ENCODE data around the gene TMEM52. TPM values are rescaled to one million over a fixed set of nuclear protein-coding genes. Genes with fewer than 3 reads are reported as not detected.

TMEM52 gene
- total RNA-seq, 1 experiment from 2014 or later: 9.6 TPM

DNA sequence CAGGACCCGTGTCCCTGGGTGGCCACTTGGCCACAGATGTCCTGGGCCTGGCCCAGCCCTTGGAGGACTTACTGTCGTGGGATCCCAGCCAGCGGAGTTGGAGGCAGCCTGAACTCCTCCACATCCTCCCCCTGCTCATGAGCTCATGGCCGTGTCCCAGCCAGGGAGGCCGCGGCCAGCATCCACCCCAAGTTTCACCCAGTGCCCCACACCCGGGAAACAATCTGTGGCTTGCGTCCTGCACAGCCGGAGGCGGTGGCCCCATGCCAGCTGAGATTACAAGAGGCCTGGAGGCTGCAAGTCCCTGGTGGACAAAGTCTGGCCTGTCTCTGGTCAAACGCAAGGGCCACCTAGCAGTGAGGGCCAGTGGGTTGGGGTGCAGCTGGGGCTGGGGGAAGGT lies 27.5 kb upstream of the TMEM52 start:
- H2AFZ ChIP-seq (ENCODE audit: low read length): no peak overlapping the region
- H3K9me3 ChIP-seq (ENCODE audit: control insufficient read depth, low read depth, low read length): no peaks in the 10 kb centered on the region
- no peak overlapping the region for H3T11ph ChIP-seq (ENCODE audit: low read length)
- no peak overlapping the region for H3K27ac ChIP-seq (ENCODE audit: insufficient read length, low read depth, low read length)
- no peak overlapping the region for H3K4me2 ChIP-seq (ENCODE audit: insufficient read depth, insufficient read length, low read length)
- no peak overlapping the region for H4K91ac ChIP-seq (ENCODE audit: insufficient read length, low read depth, low read length)
- H3K56ac ChIP-seq (ENCODE audit: insufficient read length, low read depth, low read length): no peak overlapping the region
- no peaks in the 10 kb centered on the region for H3K23me2 ChIP-seq (ENCODE audit: insufficient read length, low read depth, low read length, poor library complexity, severe bottlenecking)
- no peaks in the 10 kb centered on the region for H3K4me1 ChIP-seq (ENCODE audit: insufficient read depth, low read length)
- no peak for TF ChIP-seq CTCF (conservative IDR thresholded peaks at IDR 0.05)
- no peak overlapping the region for H2BK15ac ChIP-seq (ENCODE audit: low read depth, low read length)
- no peak overlapping the region for H2BK20ac ChIP-seq (ENCODE audit: low read depth, low read length, poor library complexity, severe bottlenecking)
- H3K9ac ChIP-seq (ENCODE audit: extremely low read depth, insufficient read length, low read length): no peak overlapping the region
- no peak overlapping the region for H2AK5ac ChIP-seq (ENCODE audit: insufficient read length, low read length)
- H3K18ac ChIP-seq (ENCODE audit: insufficient read length, low read depth, low read length): no peak overlapping the region
- H3K14ac ChIP-seq (ENCODE audit: insufficient read depth, low read length): no peak overlapping the region
- no peak overlapping the region for H2BK120ac ChIP-seq (ENCODE audit: low read depth, low read length, poor library complexity, severe bottlenecking)
- Mint-ChIP-seq H3K4me3 (no peak overlapping the region), H3K4me1 (peaks cover 4 to 10% of the 10 kb centered on the region in 2 experiments; a peak in 3 of 4 replicates), H3K27me3 (ENCODE audit: low read depth) (peaks cover 10% of the 10 kb centered on the region), H3K9me3 (peaks cover 2 to 3% of the 10 kb centered on the region in 2 experiments; a peak in 2 of 5 replicates), H3K36me3 (ENCODE audit: insufficient read depth in 1 of 3, low read depth in 3 of 3) (no peaks in the 10 kb centered on the region), H3K27ac (no peak overlapping the region)
- no peak overlapping the region for H4K5ac ChIP-seq (ENCODE audit: insufficient read length, low read depth, low read length)
- no peak overlapping the region for H3K23ac ChIP-seq (ENCODE audit: insufficient read length, low read depth, low read length)
- no peak overlapping the region for H4K8ac ChIP-seq (replicated peaks; ENCODE audit: insufficient read length, low read depth, low read length)
- no peaks in the 10 kb centered on the region for H3K79me1 ChIP-seq (ENCODE audit: insufficient read depth, low read depth, low read length, poor library complexity, severe bottlenecking)
- H4K20me1 ChIP-seq (ENCODE audit: control insufficient read depth, insufficient read depth, insufficient read length): peaks cover 3% of the 10 kb centered on the region
- no CpG with 5 or more reads among the region's 11 CpGs for WGBS (ENCODE audit: extremely low coverage, insufficient read length, low lambda C conversion rate)
- H3K79me2 ChIP-seq (ENCODE audit: insufficient read depth, low read length): no peaks in the 10 kb centered on the region
- DNase-seq: no peak
- no peaks in the 10 kb centered on the region for H3K27me3 ChIP-seq (ENCODE audit: insufficient read depth, low read length)
- H3K4ac ChIP-seq (ENCODE audit: low read depth, low read length): no peak overlapping the region
- no peak overlapping the region for H2BK12ac ChIP-seq (ENCODE audit: insufficient read length, low read depth, low read length)
- H2BK5ac ChIP-seq (ENCODE audit: insufficient read length, low read length): no peak overlapping the region

Data from H9 (cell line).